ENCODE measurements around the gene FAM234B. TPM values are rescaled to one million over a fixed set of nuclear protein-coding genes. Genes with fewer than 3 reads are reported as not detected.
A peak's percentile ranks its signal among the peaks of the same experiment; 100 is the strongest.

The FAM234B gene
- total RNA-seq, 6 donors from 2014 or later = 3.1 to 16.2 (median 8.8) TPM

GRCh38 chr12:13093848-13094220, 49.7 kb downstream of the FAM234B start:
- Histone ChIP-seq H3K4me1 (peaks cover 12 to 23% (median 21%) of the 10 kb centered on the region in 4 donors), H3K27me3 (no peaks in the 10 kb centered on the region), H3K27ac (no peak overlapping the region), H3K4me3 (no peak overlapping the region), H3K36me3 (no peaks in the 10 kb centered on the region), H3K9me3 (no peaks in the 10 kb centered on the region)
- ATAC-seq (ENCODE audit: low FRiP score in 2 of 2) (no peak), DNase-seq (no peak)
- TF ChIP-seq EP300 (IDR thresholded peaks at IDR 0.05) = no peak
- TF ChIP-seq POLR2AphosphoS5 (IDR thresholded peaks at IDR 0.05) = no peak
- 33 to 38% methylated on average over 2 of the region's 2 CpGs for WGBS, 2 donors

GRCh38 chr12:13094367-13094766, 50.2 kb downstream of the FAM234B start:
- H3K9me3 ChIP-seq = no peaks in the 10 kb centered on the region
- H3K4me3 ChIP-seq = no peak overlapping the region
- no peaks in the 10 kb centered on the region for H3K27me3 ChIP-seq
- 53 to 58% methylated on average over 3 of the region's 3 CpGs for WGBS, 2 donors
- H3K36me3 ChIP-seq = no peaks in the 10 kb centered on the region
- DNase-seq (no peak), ATAC-seq (ENCODE audit: low FRiP score in 2 of 2) (no peak)
- peaks cover 17 to 29% (median 26%) of the 10 kb centered on the region in 4 donors for H3K4me1 ChIP-seq
- H3K27ac ChIP-seq = no peak overlapping the region
- TF ChIP-seq POLR2AphosphoS5 (IDR thresholded peaks at IDR 0.05) (no peak), EP300 (IDR thresholded peaks at IDR 0.05) (no peak)

- DNase-seq = no peak
- H3K9me3 ChIP-seq = no peaks in the 10 kb centered on the region
- H3K36me3 ChIP-seq = no peaks in the 10 kb centered on the region
- TF ChIP-seq POLR2A (IDR thresholded peaks at IDR 0.05) (no peak), EP300 (IDR thresholded peaks at IDR 0.05) (no peak), CTCF (IDR thresholded peaks at IDR 0.05) (no peak), POLR2AphosphoS5 (IDR thresholded peaks at IDR 0.05) (no peak)
- H3K27me3 ChIP-seq = no peaks in the 10 kb centered on the region
- H3K27ac ChIP-seq = no peak overlapping the region
- no peak overlapping the region for H3K4me3 ChIP-seq
- peaks cover 28 to 39% (median 37%) of the 10 kb centered on the region in 4 donors for H3K4me1 ChIP-seq
- WGBS, 2 donors = 76 to 84% methylated on average over 8 of the region's 8 CpGs
- ATAC-seq (ENCODE audit: low FRiP score in 2 of 2) = no peak
Measured at GRCh38 chr12:13095266-13095995, 51.2 kb downstream of the FAM234B start.

GRCh38 chr12:13097491-13098011, 53.4 kb downstream of the FAM234B start:
- peak in 1 of 2 donors; percentile 7 for ATAC-seq (ENCODE audit: low FRiP score in 2 of 2)
- H3K36me3 ChIP-seq = no peaks in the 10 kb centered on the region
- WGBS, 2 donors = 27 to 33% methylated on average over 9 of the region's 9 CpGs
- H3K4me1 ChIP-seq = peaks cover 44 to 61% (median 53%) of the 10 kb centered on the region in 4 donors
- DNase-seq = no peak
- no peak for TF ChIP-seq EP300 (IDR thresholded peaks at IDR 0.05)
- TF ChIP-seq CTCF (IDR thresholded peaks at IDR 0.05) = no peak
- no peak for TF ChIP-seq POLR2AphosphoS5 (IDR thresholded peaks at IDR 0.05)
- peak in 1 of 4 donors; percentile 4 for TF ChIP-seq POLR2A (IDR thresholded peaks at IDR 0.05)
- no peaks in the 10 kb centered on the region for H3K9me3 ChIP-seq
- peak overlapping the region in 3 of 4 donors; percentile 4 to 22 (median 16) for H3K4me3 ChIP-seq
- H3K27ac ChIP-seq = peak overlapping the region; percentile 95 to 100 (median 96)
- no peaks in the 10 kb centered on the region for H3K27me3 ChIP-seq

GRCh38 chr12:13099066-13099843, 55.1 kb downstream of the FAM234B start:
- Histone ChIP-seq H3K4me3 (no peak overlapping the region), H3K36me3 (no peaks in the 10 kb centered on the region), H3K27ac (peak overlapping the region; percentile 95 to 100 (median 96)), H3K4me1 (peaks cover 49 to 66% (median 60%) of the 10 kb centered on the region in 4 donors), H3K9me3 (no peaks in the 10 kb centered on the region), H3K27me3 (no peaks in the 10 kb centered on the region)
- ATAC-seq (ENCODE audit: low FRiP score in 2 of 2) = no peak
- TF ChIP-seq POLR2A (IDR thresholded peaks at IDR 0.05) (no peak), EP300 (IDR thresholded peaks at IDR 0.05) (no peak), CTCF (IDR thresholded peaks at IDR 0.05) (peak in 1 of 6 experiments; percentile 5), POLR2AphosphoS5 (IDR thresholded peaks at IDR 0.05) (peak in 1 of 2 donors; percentile 10)
- no peak for DNase-seq
- 51 to 59% methylated on average over 8 of the region's 8 CpGs for WGBS, 2 donors

Data from upper lobe of left lung (tissue), 6 donors.